ENCODE measurements around the gene KCNC3.

Gene KCNC3

GRCh38 chr19:50327013-50327412 lies 2.2 kb downstream of the KCNC3 start:
- ATAC-seq (replicated peaks) (no peak), DNase-seq (no peak)
- peaks cover 9 to 12% of the 10 kb centered on the region in 2 donors for H3K27me3 Mint-ChIP-seq
- H3K9me3 Mint-ChIP-seq, result no peaks in the 10 kb centered on the region
- H3K4me1 Mint-ChIP-seq, result peaks cover 42 to 63% of the 10 kb centered on the region in 2 donors
- H3K4me3 Mint-ChIP-seq, result peak overlapping the region; percentile 81 to 85
- H3K27ac Mint-ChIP-seq, result peak overlapping the region; percentile 3
- peaks cover 35 to 51% of the 10 kb centered on the region in 2 donors for H3K36me3 Mint-ChIP-seq

- Mint-ChIP-seq H3K27ac (peak overlapping the region; percentile 3), H3K4me3 (peak overlapping the region; percentile 81 to 85), H3K36me3 (peaks cover 40 to 59% of the 10 kb centered on the region in 2 donors), H3K27me3 (peaks cover 9 to 13% of the 10 kb centered on the region in 2 donors), H3K4me1 (peaks cover 37 to 55% of the 10 kb centered on the region in 2 donors), H3K9me3 (no peaks in the 10 kb centered on the region)
- DNase-seq, result no peak
- no peak for ATAC-seq (replicated peaks)
Observed at GRCh38 chr19:50326101-50326664, 3.0 kb downstream of the KCNC3 start.

- Mint-ChIP-seq H3K4me1 (peaks cover 36 to 57% of the 10 kb centered on the region in 2 donors), H3K9me3 (no peaks in the 10 kb centered on the region), H3K27ac (no peak overlapping the region), H3K36me3 (peaks cover 46 to 66% of the 10 kb centered on the region in 2 donors), H3K4me3 (peak overlapping the region; percentile 81 to 85), H3K27me3 (peaks cover 9 to 20% of the 10 kb centered on the region in 2 donors)
- ATAC-seq (replicated peaks) (peak; percentile 5 to 13), DNase-seq (peak; percentile 78)
Observed at GRCh38 chr19:50325310-50326100, 3.7 kb downstream of the KCNC3 start.

- H3K27ac Mint-ChIP-seq, result no peak overlapping the region
- no peak overlapping the region for H3K4me3 Mint-ChIP-seq
- peaks cover 30 to 47% of the 10 kb centered on the region in 2 donors for H3K4me1 Mint-ChIP-seq
- ATAC-seq (replicated peaks) (no peak), DNase-seq (no peak)
- no peaks in the 10 kb centered on the region for H3K9me3 Mint-ChIP-seq
- H3K27me3 Mint-ChIP-seq, result peaks cover 9 to 21% of the 10 kb centered on the region in 2 donors
- H3K36me3 Mint-ChIP-seq, result peaks cover 51 to 67% of the 10 kb centered on the region in 2 donors
Observed at GRCh38 chr19:50324331-50324730, 4.8 kb downstream of the KCNC3 start.

GRCh38 chr19:50323782-50324133 lies 5.4 kb downstream of the KCNC3 start:
- H3K9me3 Mint-ChIP-seq, result no peaks in the 10 kb centered on the region
- peaks cover 9 to 21% of the 10 kb centered on the region in 2 donors for H3K27me3 Mint-ChIP-seq
- peaks cover 55 to 71% of the 10 kb centered on the region in 2 donors for H3K36me3 Mint-ChIP-seq
- no peak for DNase-seq
- H3K4me1 Mint-ChIP-seq, result peaks cover 29 to 45% of the 10 kb centered on the region in 2 donors
- no peak for ATAC-seq (replicated peaks)
- H3K4me3 Mint-ChIP-seq, result no peak overlapping the region
- H3K27ac Mint-ChIP-seq, result no peak overlapping the region

GRCh38 chr19:50322931-50323781 lies 6.0 kb downstream of the KCNC3 start:
- Mint-ChIP-seq H3K4me1 (peaks cover 29 to 45% of the 10 kb centered on the region in 2 donors), H3K27me3 (peaks cover 9 to 21% of the 10 kb centered on the region in 2 donors), H3K36me3 (peaks cover 55 to 75% of the 10 kb centered on the region in 2 donors), H3K4me3 (no peak overlapping the region), H3K9me3 (no peaks in the 10 kb centered on the region), H3K27ac (no peak overlapping the region)
- ATAC-seq (replicated peaks), result no peak
- no peak for DNase-seq

- Mint-ChIP-seq H3K27ac (no peak overlapping the region), H3K4me1 (peaks cover 23 to 38% of the 10 kb centered on the region in 2 donors), H3K9me3 (peaks cover 0 to 2% of the 10 kb centered on the region in 2 donors), H3K27me3 (peaks cover 3 to 18% of the 10 kb centered on the region in 2 donors), H3K36me3 (peaks cover 62 to 78% of the 10 kb centered on the region in 2 donors), H3K4me3 (no peak overlapping the region)
- DNase-seq (no peak), ATAC-seq (replicated peaks) (no peak)
Observed at GRCh38 chr19:50322234-50322633, 6.9 kb downstream of the KCNC3 start.

GRCh38 chr19:50321831-50322230 lies 7.3 kb downstream of the KCNC3 start:
- ATAC-seq (replicated peaks) (no peak), DNase-seq (no peak)
- peaks cover 0 to 2% of the 10 kb centered on the region in 2 donors for H3K9me3 Mint-ChIP-seq
- H3K4me3 Mint-ChIP-seq, result no peak overlapping the region
- H3K4me1 Mint-ChIP-seq, result peaks cover 19 to 34% of the 10 kb centered on the region in 2 donors
- peaks cover 0 to 14% of the 10 kb centered on the region in 2 donors for H3K27me3 Mint-ChIP-seq
- peaks cover 58 to 73% of the 10 kb centered on the region in 2 donors for H3K36me3 Mint-ChIP-seq
- H3K27ac Mint-ChIP-seq, result no peak overlapping the region

- no peak overlapping the region for H3K27ac Mint-ChIP-seq
Observed at GRCh38 chr19:50320596-50320995, 8.6 kb downstream of the KCNC3 start.

GRCh38 chr19:50320051-50320450 lies 9.1 kb downstream of the KCNC3 start:
- DNase-seq (no peak), ATAC-seq (replicated peaks) (no peak)
- Mint-ChIP-seq H3K27me3 (peaks cover 14 to 25% of the 10 kb centered on the region in 2 donors), H3K4me1 (peaks cover 22 to 33% of the 10 kb centered on the region in 2 donors), H3K4me3 (no peak overlapping the region), H3K36me3 (peaks cover 57 to 78% of the 10 kb centered on the region in 2 donors), H3K9me3 (peaks cover 0 to 2% of the 10 kb centered on the region in 2 donors), H3K27ac (no peak overlapping the region)

More at GRCh38 chr19:50320596-50320995, 8.6 kb downstream of the KCNC3 start:
- no peak for ATAC-seq (replicated peaks)
- peak overlapping the region in 1 of 2 donors; percentile 37 for H3K4me3 Mint-ChIP-seq
- peaks cover 0 to 2% of the 10 kb centered on the region in 2 donors for H3K9me3 Mint-ChIP-seq
- H3K27me3 Mint-ChIP-seq, result peaks cover 11 to 22% of the 10 kb centered on the region in 2 donors
- H3K36me3 Mint-ChIP-seq, result peaks cover 57 to 78% of the 10 kb centered on the region in 2 donors
- H3K4me1 Mint-ChIP-seq, result peaks cover 22 to 33% of the 10 kb centered on the region in 2 donors
- DNase-seq, result no peak

- peaks cover 20 to 32% of the 10 kb centered on the region in 2 donors for H3K4me1 Mint-ChIP-seq
- H3K27ac Mint-ChIP-seq, result no peak overlapping the region
- peaks cover 50 to 72% of the 10 kb centered on the region in 2 donors for H3K36me3 Mint-ChIP-seq
- no peak for DNase-seq
- no peak overlapping the region for H3K4me3 Mint-ChIP-seq
- H3K9me3 Mint-ChIP-seq, result peaks cover 0 to 2% of the 10 kb centered on the region in 2 donors
- ATAC-seq (replicated peaks), result no peak
- peaks cover 22 to 33% of the 10 kb centered on the region in 2 donors for H3K27me3 Mint-ChIP-seq
Observed at GRCh38 chr19:50319156-50319555, 10.0 kb downstream of the KCNC3 start.

GRCh38 chr19:50318438-50318837 lies 10.7 kb downstream of the KCNC3 start:
- DNase-seq (no peak), ATAC-seq (replicated peaks) (no peak)
- no peak overlapping the region for H3K4me3 Mint-ChIP-seq
- H3K27me3 Mint-ChIP-seq, result peaks cover 29 to 40% of the 10 kb centered on the region in 2 donors
- peaks cover 45 to 66% of the 10 kb centered on the region in 2 donors for H3K36me3 Mint-ChIP-seq
- H3K27ac Mint-ChIP-seq, result no peak overlapping the region
- H3K9me3 Mint-ChIP-seq, result peaks cover 0 to 2% of the 10 kb centered on the region in 2 donors
- H3K4me1 Mint-ChIP-seq, result peaks cover 24 to 32% of the 10 kb centered on the region in 2 donors

- DNase-seq (no peak), ATAC-seq (replicated peaks) (no peak)
- no peak overlapping the region for H3K4me3 Mint-ChIP-seq
- peaks cover 27 to 38% of the 10 kb centered on the region in 2 donors for H3K4me1 Mint-ChIP-seq
- H3K27ac Mint-ChIP-seq, result no peak overlapping the region
- peaks cover 39 to 46% of the 10 kb centered on the region in 2 donors for H3K27me3 Mint-ChIP-seq
- H3K36me3 Mint-ChIP-seq, result peaks cover 35 to 56% of the 10 kb centered on the region in 2 donors
- peaks cover 0 to 2% of the 10 kb centered on the region in 2 donors for H3K9me3 Mint-ChIP-seq
Observed at GRCh38 chr19:50317115-50317514, 12.1 kb downstream of the KCNC3 start.
